ENCODE measurements around the gene ST3GAL4. TPM values are rescaled to one million over a fixed set of nuclear protein-coding genes. Genes with fewer than 3 reads are reported as not detected.

Gene ST3GAL4
- total RNA-seq, 1 experiment from 2014 or later: 17.3 TPM

- TF ChIP-seq ERG (CRISPR knock-in tag; IDR thresholded peaks at IDR 0.05): no peak
- TF ChIP-seq ZNF396 (CRISPR knock-in tag; IDR thresholded peaks at IDR 0.05; ENCODE audit: borderline replicate concordance): no peak
- TF ChIP-seq, protein P1, sequence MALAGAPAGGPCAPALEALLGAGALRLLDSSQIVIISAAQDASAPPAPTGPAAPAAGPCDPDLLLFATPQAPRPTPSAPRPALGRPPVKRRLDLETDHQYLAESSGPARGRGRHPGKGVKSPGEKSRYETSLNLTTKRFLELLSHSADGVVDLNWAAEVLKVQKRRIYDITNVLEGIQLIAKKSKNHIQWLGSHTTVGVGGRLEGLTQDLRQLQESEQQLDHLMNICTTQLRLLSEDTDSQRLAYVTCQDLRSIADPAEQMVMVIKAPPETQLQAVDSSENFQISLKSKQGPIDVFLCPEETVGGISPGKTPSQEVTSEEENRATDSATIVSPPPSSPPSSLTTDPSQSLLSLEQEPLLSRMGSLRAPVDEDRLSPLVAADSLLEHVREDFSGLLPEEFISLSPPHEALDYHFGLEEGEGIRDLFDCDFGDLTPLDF (CRISPR knock-in tag; IDR thresholded peaks at IDR 0.05): no peak
- TF ChIP-seq PREB (CRISPR knock-in tag; IDR thresholded peaks at IDR 0.05; ENCODE audit: borderline replicate concordance): no peak
- TF ChIP-seq, protein P2, sequence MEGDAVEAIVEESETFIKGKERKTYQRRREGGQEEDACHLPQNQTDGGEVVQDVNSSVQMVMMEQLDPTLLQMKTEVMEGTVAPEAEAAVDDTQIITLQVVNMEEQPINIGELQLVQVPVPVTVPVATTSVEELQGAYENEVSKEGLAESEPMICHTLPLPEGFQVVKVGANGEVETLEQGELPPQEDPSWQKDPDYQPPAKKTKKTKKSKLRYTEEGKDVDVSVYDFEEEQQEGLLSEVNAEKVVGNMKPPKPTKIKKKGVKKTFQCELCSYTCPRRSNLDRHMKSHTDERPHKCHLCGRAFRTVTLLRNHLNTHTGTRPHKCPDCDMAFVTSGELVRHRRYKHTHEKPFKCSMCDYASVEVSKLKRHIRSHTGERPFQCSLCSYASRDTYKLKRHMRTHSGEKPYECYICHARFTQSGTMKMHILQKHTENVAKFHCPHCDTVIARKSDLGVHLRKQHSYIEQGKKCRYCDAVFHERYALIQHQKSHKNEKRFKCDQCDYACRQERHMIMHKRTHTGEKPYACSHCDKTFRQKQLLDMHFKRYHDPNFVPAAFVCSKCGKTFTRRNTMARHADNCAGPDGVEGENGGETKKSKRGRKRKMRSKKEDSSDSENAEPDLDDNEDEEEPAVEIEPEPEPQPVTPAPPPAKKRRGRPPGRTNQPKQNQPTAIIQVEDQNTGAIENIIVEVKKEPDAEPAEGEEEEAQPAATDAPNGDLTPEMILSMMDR (IDR thresholded peaks at IDR 0.05): no peak
- TF ChIP-seq JUN (CRISPR knock-in tag; IDR thresholded peaks at IDR 0.05): no peak
These were observed 50.9 kb downstream of the ST3GAL4 start (continued) for GRCh38 chr11:126406368-126406767.

GRCh38 chr11:126407101-126407521, 51.6 kb downstream of the ST3GAL4 start:
- CTCF ChIA-PET: no interaction called here
- Mint-ChIP-seq H3K4me1 (peaks cover 32% of the 10 kb centered on the region), H3K27ac (no peak overlapping the region), H3K36me3 (peaks cover 8% of the 10 kb centered on the region), H3K9me3 (no peaks in the 10 kb centered on the region), H3K27me3 (ENCODE audit: low read depth) (no peaks in the 10 kb centered on the region), H3K4me3 (no peak overlapping the region)
- POLR2A ChIA-PET: no interaction called here
- ATAC-seq: no peak
- no peak for DNase-seq (ENCODE audit: low spot score)
- TF ChIP-seq ZMAT4 (CRISPR knock-in tag; IDR thresholded peaks at IDR 0.05) (no peak), HMGA2 (CRISPR knock-in tag; IDR thresholded peaks at IDR 0.05) (no peak), SMAD3 (CRISPR knock-in tag; IDR thresholded peaks at IDR 0.05; ENCODE audit: borderline replicate concordance) (no peak), OVOL2 (CRISPR knock-in tag; IDR thresholded peaks at IDR 0.05; ENCODE audit: borderline replicate concordance) (no peak), RORB (CRISPR knock-in tag; IDR thresholded peaks at IDR 0.05) (no peak), PREB (CRISPR knock-in tag; IDR thresholded peaks at IDR 0.05; ENCODE audit: borderline replicate concordance) (no peak), ZNF263 (CRISPR knock-in tag; IDR thresholded peaks at IDR 0.05; ENCODE audit: low read depth) (no peak), JAZF1 (CRISPR knock-in tag; IDR thresholded peaks at IDR 0.05) (no peak), ZNF671 (CRISPR knock-in tag; IDR thresholded peaks at IDR 0.05) (no peak)
- TF ChIP-seq, protein P3, sequence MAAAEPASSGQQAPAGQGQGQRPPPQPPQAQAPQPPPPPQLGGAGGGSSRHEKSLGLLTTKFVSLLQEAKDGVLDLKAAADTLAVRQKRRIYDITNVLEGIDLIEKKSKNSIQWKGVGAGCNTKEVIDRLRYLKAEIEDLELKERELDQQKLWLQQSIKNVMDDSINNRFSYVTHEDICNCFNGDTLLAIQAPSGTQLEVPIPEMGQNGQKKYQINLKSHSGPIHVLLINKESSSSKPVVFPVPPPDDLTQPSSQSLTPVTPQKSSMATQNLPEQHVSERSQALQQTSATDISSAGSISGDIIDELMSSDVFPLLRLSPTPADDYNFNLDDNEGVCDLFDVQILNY (CRISPR knock-in tag; IDR thresholded peaks at IDR 0.05): no peak
- TF ChIP-seq, protein P4, sequence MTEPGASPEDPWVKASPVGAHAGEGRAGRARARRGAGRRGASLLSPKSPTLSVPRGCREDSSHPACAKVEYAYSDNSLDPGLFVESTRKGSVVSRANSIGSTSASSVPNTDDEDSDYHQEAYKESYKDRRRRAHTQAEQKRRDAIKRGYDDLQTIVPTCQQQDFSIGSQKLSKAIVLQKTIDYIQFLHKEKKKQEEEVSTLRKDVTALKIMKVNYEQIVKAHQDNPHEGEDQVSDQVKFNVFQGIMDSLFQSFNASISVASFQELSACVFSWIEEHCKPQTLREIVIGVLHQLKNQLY (CRISPR knock-in tag; IDR thresholded peaks at IDR 0.05): no peak
- TF ChIP-seq, protein P5, sequence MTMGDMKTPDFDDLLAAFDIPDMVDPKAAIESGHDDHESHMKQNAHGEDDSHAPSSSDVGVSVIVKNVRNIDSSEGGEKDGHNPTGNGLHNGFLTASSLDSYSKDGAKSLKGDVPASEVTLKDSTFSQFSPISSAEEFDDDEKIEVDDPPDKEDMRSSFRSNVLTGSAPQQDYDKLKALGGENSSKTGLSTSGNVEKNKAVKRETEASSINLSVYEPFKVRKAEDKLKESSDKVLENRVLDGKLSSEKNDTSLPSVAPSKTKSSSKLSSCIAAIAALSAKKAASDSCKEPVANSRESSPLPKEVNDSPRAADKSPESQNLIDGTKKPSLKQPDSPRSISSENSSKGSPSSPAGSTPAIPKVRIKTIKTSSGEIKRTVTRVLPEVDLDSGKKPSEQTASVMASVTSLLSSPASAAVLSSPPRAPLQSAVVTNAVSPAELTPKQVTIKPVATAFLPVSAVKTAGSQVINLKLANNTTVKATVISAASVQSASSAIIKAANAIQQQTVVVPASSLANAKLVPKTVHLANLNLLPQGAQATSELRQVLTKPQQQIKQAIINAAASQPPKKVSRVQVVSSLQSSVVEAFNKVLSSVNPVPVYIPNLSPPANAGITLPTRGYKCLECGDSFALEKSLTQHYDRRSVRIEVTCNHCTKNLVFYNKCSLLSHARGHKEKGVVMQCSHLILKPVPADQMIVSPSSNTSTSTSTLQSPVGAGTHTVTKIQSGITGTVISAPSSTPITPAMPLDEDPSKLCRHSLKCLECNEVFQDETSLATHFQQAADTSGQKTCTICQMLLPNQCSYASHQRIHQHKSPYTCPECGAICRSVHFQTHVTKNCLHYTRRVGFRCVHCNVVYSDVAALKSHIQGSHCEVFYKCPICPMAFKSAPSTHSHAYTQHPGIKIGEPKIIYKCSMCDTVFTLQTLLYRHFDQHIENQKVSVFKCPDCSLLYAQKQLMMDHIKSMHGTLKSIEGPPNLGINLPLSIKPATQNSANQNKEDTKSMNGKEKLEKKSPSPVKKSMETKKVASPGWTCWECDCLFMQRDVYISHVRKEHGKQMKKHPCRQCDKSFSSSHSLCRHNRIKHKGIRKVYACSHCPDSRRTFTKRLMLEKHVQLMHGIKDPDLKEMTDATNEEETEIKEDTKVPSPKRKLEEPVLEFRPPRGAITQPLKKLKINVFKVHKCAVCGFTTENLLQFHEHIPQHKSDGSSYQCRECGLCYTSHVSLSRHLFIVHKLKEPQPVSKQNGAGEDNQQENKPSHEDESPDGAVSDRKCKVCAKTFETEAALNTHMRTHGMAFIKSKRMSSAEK (CRISPR knock-in tag; IDR thresholded peaks at IDR 0.05; ENCODE audit: borderline replicate concordance): no peak
- TF ChIP-seq, protein P2 (IDR thresholded peaks at IDR 0.05): no peak
